GM23248 (cell line): Measurements from ENCODE around the gene FAM131C. TPM values are rescaled to one million over a fixed set of nuclear protein-coding genes. Genes with fewer than 3 reads are reported as not detected.

ENCODE experiments used
- DNase-seq: peaks from one replicate; pipeline ENCODE4 v3.0.0-alpha.2; 2015
- H2AFZ ChIP-seq: fragments of 200-600 bp; sonication (generic); 2 replicates; pipeline ENCODE4 v1.6.1; 2016; ENCODE audit warnings: antibody characterized with exemption
- H3F3A ChIP-seq: fragments of 200-600 bp; sonication (generic); 2 replicates; pipeline ENCODE4 v1.6.1; 2016; ENCODE audit warnings: mild to moderate bottlenecking, antibody characterized with exemption, mixed run types; ENCODE audit not compliant: insufficient read depth
- H3K27ac ChIP-seq: fragments of 200-600 bp; sonication (generic); 2 replicates; pipeline ENCODE4 v1.5.1; 2016; ENCODE audit warnings: mild to moderate bottlenecking
- H3K27me3 ChIP-seq: fragments of 200-600 bp; sonication (generic); replicated peaks from 2 replicates; pipeline ENCODE4 v1.6.1; 2016; ENCODE audit warnings: mild to moderate bottlenecking; ENCODE audit not compliant: insufficient read depth
- H3K36me3 ChIP-seq: fragments of 200-600 bp; sonication (generic); 2 replicates; pipeline ENCODE4 v1.6.1; 2016; ENCODE audit warnings: low read depth, mild to moderate bottlenecking
- H3K4me1 ChIP-seq: fragments of 200-600 bp; sonication (generic); 2 replicates; pipeline ENCODE4 v1.6.1; 2016; ENCODE audit warnings: mild to moderate bottlenecking; ENCODE audit not compliant: insufficient read depth
- H3K4me2 ChIP-seq: fragments of 200-600 bp; sonication (generic); one replicate; pipeline ENCODE4 v1.6.1; 2016; ENCODE audit warnings: mild to moderate bottlenecking; ENCODE audit not compliant: unreplicated experiment
- H3K4me3 ChIP-seq: fragments of 200-600 bp; sonication (generic); 2 replicates; pipeline ENCODE4 v1.5.1; 2016; ENCODE audit warnings: mild to moderate bottlenecking
- H3K79me2 ChIP-seq: fragments of 200-600 bp; sonication (generic); 2 replicates; pipeline ENCODE4 v1.6.1; 2016; ENCODE audit warnings: mild to moderate bottlenecking; ENCODE audit not compliant: insufficient read depth
- H3K9ac ChIP-seq: fragments of 200-600 bp; sonication (generic); 2 replicates; pipeline ENCODE4 v1.6.1; 2016; ENCODE audit warnings: mild to moderate bottlenecking
- H3K9me2 ChIP-seq: fragments of 200-600 bp; sonication (generic); 2 replicates; pipeline ENCODE4 v1.6.1; 2016; ENCODE audit warnings: mixed run types, mild to moderate bottlenecking, moderate library complexity; ENCODE audit not compliant: insufficient read depth
- H3K9me3 ChIP-seq: fragments of 200-600 bp; sonication (generic); one replicate; pipeline ENCODE4 v1.6.1; 2017; ENCODE audit warnings: low read depth
- H4K20me1 ChIP-seq: fragments of 200-600 bp; sonication (generic); 2 replicates; pipeline ENCODE4 v1.6.0; 2016; ENCODE audit not compliant: insufficient read depth
- EZH2 ChIP-seq: fragments of 200-600 bp; sonication (generic); IDR thresholded peaks from 2 replicates; pipeline ENCODE4 v1.6.1; 2018; ENCODE audit warnings: antibody characterized with exemption, mild to moderate bottlenecking; ENCODE audit not compliant: insufficient read depth, poor library complexity, severe bottlenecking
- EZH2phosphoT487 ChIP-seq: fragments of 200-600 bp; sonication (generic); IDR thresholded peaks from 2 replicates; pipeline ENCODE4 v1.6.1; 2018; ENCODE audit warnings: antibody characterized with exemption, moderate library complexity, mild to moderate bottlenecking, low read depth; ENCODE audit not compliant: insufficient read depth
- WGBS, 2 experiments: methylation state at CpG; one replicate each; pipeline ENCODE4 v1.1.6; 2015 to 2017; ENCODE audit warnings: low lambda C conversion rate in 2 of 2, low coverage in 1 of 2; ENCODE audit errors: missing lambda C conversion rate in 2 of 2; 5-methylcytosine and 5-hydroxymethylcytosine counted together
- in situ Hi-C: fragments of 300-500 bp; cut with MboI; formaldehyde crosslinking; loops from 2 replicates; pipeline ENCODE4 v1.15.0; 2020
- polyA plus RNA-seq: library from polyadenylated mRNA; unstranded; fragments of >200 nt; fragmentation: Nextera tagmentation; extraction: Ambion mirVana; gene quantifications from 2 replicates; pipeline ENCODE4 v1.2.1, GENCODE V29; 2016
- total RNA-seq: library from RNA; depleted of rRNA; stranded (reverse); fragments of >200 nt; shearing (Covaris generic); gene quantifications from 2 replicates; pipeline ENCODE4 v1.2.3, GENCODE V29; 2014

The FAM131C gene
- total and polyA plus RNA-seq, 2 experiments from 2014 or later: 0.97 to 1.3 TPM

GRCh38 chr1:16120407-16120806, 47.0 kb upstream of the FAM131C start:
- Histone ChIP-seq H3K4me3 (no peak overlapping the region), H3K27me3 (no peaks in the 10 kb centered on the region), H3K4me1 (peaks cover 28% of the 10 kb centered on the region), H4K20me1 (no peaks in the 10 kb centered on the region), H3K4me2 (no peak overlapping the region), H3K9me2 (no peaks in the 10 kb centered on the region), H3F3A (peaks cover 25% of the 10 kb centered on the region), H3K36me3 (peaks cover 14% of the 10 kb centered on the region), H2AFZ (no peak overlapping the region), H3K79me2 (no peaks in the 10 kb centered on the region), H3K27ac (no peak overlapping the region), H3K9ac (no peak overlapping the region), H3K9me3 (no peaks in the 10 kb centered on the region)
- in situ Hi-C loops: no loop called here
- DNase-seq: no peak
- TF ChIP-seq EZH2phosphoT487: no peak
- no peak for TF ChIP-seq EZH2
- whole genome bisulfite sequencing, 2 experiments: 80 to 83% methylated on average over 1 of the region's 1 CpG

- in situ Hi-C loops: no loop called here
Observed at GRCh38 chr1:16119926-16120325, 46.5 kb upstream of the FAM131C start.

DNA sequence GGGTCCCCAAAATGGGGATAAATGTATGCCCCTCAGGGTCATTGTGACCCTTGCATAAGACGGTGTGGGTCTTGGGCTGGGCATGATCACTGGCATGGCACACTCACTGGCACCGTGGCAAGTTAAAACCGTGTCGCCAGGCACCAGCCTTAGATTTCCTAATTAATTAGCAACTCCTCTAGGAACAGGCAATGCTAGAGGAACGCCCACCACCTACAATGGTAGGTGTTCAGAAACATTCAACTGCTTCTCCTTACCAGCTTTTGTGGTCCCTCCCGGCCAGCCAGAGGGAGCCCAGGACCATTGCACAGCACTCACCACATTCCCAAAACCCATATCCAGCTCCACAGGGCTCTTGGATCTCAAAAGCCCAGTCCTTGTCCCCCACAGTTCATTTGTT, 46.1 kb upstream of the FAM131C start:
- Histone ChIP-seq H3K27ac (no peak overlapping the region), H3F3A (peaks cover 22% of the 10 kb centered on the region), H3K4me2 (no peak overlapping the region), H2AFZ (no peak overlapping the region), H3K4me3 (no peak overlapping the region), H3K9ac (no peak overlapping the region), H3K9me2 (no peaks in the 10 kb centered on the region), H3K27me3 (no peaks in the 10 kb centered on the region), H3K79me2 (no peaks in the 10 kb centered on the region), H3K9me3 (no peaks in the 10 kb centered on the region), H3K36me3 (peaks cover 11% of the 10 kb centered on the region), H3K4me1 (peaks cover 28% of the 10 kb centered on the region), H4K20me1 (no peaks in the 10 kb centered on the region)
- TF ChIP-seq EZH2 (no peak), EZH2phosphoT487 (no peak)
- DNase-seq: no peak
- 99 to 100% methylated on average over 6 of the region's 6 CpGs for WGBS, 2 experiments
- in situ Hi-C loops: no loop called here

More at GRCh38 chr1:16119926-16120325, 46.5 kb upstream of the FAM131C start:
- Histone ChIP-seq H4K20me1 (no peaks in the 10 kb centered on the region), H3F3A (peaks cover 25% of the 10 kb centered on the region), H3K4me1 (peaks cover 28% of the 10 kb centered on the region), H2AFZ (no peak overlapping the region), H3K36me3 (peaks cover 14% of the 10 kb centered on the region), H3K9me3 (no peaks in the 10 kb centered on the region), H3K9me2 (no peaks in the 10 kb centered on the region), H3K4me2 (no peak overlapping the region), H3K27me3 (no peaks in the 10 kb centered on the region), H3K79me2 (no peaks in the 10 kb centered on the region), H3K27ac (no peak overlapping the region), H3K9ac (no peak overlapping the region), H3K4me3 (no peak overlapping the region)
- 89 to 90% methylated on average over 10 of the region's 10 CpGs for WGBS, 2 experiments
- DNase-seq: no peak
- TF ChIP-seq EZH2phosphoT487: no peak

- no peaks in the 10 kb centered on the region for H3K9me3 ChIP-seq
- no peak overlapping the region for H3K27ac ChIP-seq
- no peak overlapping the region for H3K9ac ChIP-seq
- no peaks in the 10 kb centered on the region for H3K27me3 ChIP-seq
- TF ChIP-seq EZH2 (no peak), EZH2phosphoT487 (no peak)
- H3K4me2 ChIP-seq: no peak overlapping the region
- H4K20me1 ChIP-seq: no peaks in the 10 kb centered on the region
- WGBS, 2 experiments: 84 to 88% methylated on average over 9 of the region's 9 CpGs
- H2AFZ ChIP-seq: no peak overlapping the region
- peaks cover 6% of the 10 kb centered on the region; the same call in 1 of the 2 replicates for H3K36me3 ChIP-seq
- DNase-seq: no peak
- H3K4me3 ChIP-seq: no peak overlapping the region
- H3F3A ChIP-seq: peaks cover 19% of the 10 kb centered on the region
- H3K9me2 ChIP-seq: no peaks in the 10 kb centered on the region
- no peaks in the 10 kb centered on the region for H3K79me2 ChIP-seq
- peaks cover 28% of the 10 kb centered on the region for H3K4me1 ChIP-seq
- in situ Hi-C loops: no loop called here
Observed at GRCh38 chr1:16118706-16119105, 45.3 kb upstream of the FAM131C start.

DNA sequence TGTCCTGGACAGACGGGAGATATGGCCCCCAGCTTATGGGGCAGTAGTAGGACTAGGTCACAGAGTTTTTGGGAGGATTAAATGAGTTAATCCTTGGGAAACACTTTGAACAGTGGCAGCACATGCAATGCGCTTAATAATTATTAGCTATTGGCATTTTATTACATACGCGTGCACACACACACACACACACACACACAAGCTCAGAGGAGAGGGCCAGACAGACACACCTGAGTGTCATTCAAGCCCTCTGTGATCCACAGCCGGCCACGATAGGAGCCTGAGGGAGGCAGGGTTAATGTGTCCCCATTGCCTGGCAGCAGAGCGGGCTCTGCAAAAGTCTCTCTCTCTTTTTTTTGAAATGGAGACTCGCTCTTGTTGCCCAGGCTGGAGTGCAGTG, 44.5 kb upstream of the FAM131C start:
- DNase-seq: no peak
- Histone ChIP-seq H3K9ac (no peak overlapping the region), H3K9me3 (no peaks in the 10 kb centered on the region), H2AFZ (no peak overlapping the region), H3K27me3 (no peaks in the 10 kb centered on the region), H3K4me1 (peaks cover 29% of the 10 kb centered on the region), H4K20me1 (no peaks in the 10 kb centered on the region), H3K36me3 (no peaks in the 10 kb centered on the region), H3K4me3 (no peak overlapping the region), H3F3A (peaks cover 13% of the 10 kb centered on the region), H3K4me2 (no peak overlapping the region), H3K79me2 (no peaks in the 10 kb centered on the region), H3K9me2 (no peaks in the 10 kb centered on the region), H3K27ac (no peak overlapping the region)
- 95 to 96% methylated on average over 8 of the region's 8 CpGs for WGBS, 2 experiments
- no peak for TF ChIP-seq EZH2
- no peak for TF ChIP-seq EZH2phosphoT487
- in situ Hi-C loops: no loop called here
